HG03060 (cell line): Measurements from ENCODE around the gene GRAMD1A.

Source experiments
- ATAC-seq: cut with Tn5 transposase; IDR thresholded peaks from one replicate; pipeline ENCODE4 v1.9.1; 2021; ENCODE audit warnings: low read depth, moderate number of reproducible peaks; ENCODE audit not compliant: unreplicated experiment

The GRAMD1A gene

DNA sequence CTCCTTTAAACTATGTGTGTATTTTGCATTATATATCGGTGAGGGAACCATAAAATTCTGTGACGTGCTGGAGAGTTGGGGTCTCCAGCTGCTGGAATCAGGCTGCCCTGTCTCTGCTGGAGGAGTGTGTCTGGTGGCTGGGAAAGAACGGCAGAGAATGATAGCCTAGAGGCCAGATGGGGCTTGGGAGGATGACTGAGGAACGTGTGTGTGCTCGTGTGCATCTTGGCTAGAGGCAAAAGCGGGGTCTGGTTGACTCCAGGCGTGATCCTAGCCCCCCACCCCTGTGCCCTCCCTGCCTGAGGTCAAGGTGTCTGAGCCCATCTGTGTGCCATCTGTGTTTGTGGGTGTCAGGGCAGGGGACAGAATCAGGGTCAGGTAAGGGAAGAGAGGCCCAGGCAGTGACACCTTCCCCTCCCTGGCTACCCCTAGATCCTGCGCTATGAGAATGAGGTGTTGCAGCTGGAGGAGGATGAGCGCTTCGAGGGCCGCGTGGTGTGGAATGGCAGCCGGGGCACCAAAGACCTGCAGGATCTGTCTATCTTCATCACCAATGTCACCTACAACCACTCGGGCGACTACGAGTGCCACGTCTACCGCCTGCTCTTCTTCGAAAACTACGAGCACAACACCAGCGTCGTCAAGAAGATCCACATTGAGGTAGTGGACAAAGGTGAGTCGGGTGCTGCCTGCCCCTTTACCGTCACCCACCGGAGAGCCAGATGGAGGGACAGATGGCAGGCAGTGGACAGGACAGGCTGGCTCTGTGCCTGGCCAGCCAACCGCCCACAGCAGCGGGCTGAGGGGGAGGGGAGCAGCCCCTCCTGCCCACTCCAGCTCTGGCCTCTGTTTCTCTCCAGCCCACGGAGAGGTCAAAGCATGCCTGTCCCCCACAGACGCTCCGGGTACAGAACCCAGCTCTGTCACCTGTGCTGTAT, 33.2 kb downstream of the GRAMD1A start:
- ATAC-seq, result no peak

DNA sequence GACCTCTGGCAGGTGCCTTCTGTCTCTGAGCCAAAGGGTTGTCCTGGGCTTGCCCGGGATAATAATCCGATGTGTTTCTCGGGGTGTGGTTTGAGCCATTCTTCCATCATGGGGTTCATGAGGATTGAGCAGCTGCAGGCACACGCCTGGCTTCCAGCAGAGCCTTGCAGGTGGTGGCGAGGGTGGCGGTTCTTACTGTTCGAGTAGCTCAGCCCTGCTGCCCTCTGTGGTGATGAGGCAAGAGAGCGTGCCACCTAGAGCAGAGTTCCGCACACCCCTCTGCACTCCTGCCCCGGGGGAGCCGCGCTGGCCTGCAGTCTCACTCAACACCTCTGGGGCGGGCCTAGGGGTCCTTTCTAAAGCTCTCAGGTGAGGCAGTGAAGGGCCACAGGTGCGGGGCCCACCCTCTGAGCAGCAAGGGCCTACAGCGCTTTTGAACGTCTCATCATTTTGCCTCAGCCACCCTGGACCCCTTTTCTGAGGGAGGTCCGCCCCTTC, 33.9 kb downstream of the GRAMD1A start:
- ATAC-seq, result no peak

DNA sequence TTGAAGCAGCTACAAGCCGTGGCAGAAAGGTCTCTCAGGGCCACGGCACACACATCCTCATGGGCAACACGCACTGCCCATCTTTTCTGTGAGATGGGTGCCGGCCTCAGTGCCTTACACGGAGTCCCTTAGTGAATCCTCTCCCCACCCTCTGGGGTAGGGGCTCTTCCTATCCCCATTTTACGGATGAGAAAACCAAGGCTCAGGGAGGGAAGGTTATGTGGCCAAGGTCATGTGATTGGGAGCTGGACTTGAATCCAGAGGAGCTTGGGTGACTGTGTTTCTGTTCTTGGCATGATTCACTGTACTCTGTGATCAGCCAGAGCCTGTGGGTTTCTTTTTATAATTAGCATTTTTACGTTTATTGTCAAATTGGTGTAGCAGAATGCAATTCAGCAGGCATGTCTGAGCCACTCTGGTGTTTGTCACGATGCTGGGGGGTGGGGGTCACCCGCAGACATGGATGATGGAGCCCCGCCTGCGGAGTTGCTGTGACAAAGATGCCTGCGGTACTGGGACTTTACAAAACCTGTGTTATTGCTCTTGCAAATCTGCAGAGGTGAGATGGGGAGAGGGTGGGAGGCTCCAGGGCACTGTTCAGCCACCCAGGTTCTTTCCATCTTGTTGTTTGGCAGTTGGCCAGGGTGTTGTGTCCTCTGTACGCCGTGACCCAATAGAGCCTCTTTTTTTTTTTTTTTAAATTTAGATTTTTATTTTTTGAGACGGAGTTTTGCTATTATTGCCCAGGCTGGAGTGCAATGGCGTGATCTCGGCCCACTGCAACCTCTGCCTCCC, 34.7 kb downstream of the GRAMD1A start:
- no peak for ATAC-seq

DNA sequence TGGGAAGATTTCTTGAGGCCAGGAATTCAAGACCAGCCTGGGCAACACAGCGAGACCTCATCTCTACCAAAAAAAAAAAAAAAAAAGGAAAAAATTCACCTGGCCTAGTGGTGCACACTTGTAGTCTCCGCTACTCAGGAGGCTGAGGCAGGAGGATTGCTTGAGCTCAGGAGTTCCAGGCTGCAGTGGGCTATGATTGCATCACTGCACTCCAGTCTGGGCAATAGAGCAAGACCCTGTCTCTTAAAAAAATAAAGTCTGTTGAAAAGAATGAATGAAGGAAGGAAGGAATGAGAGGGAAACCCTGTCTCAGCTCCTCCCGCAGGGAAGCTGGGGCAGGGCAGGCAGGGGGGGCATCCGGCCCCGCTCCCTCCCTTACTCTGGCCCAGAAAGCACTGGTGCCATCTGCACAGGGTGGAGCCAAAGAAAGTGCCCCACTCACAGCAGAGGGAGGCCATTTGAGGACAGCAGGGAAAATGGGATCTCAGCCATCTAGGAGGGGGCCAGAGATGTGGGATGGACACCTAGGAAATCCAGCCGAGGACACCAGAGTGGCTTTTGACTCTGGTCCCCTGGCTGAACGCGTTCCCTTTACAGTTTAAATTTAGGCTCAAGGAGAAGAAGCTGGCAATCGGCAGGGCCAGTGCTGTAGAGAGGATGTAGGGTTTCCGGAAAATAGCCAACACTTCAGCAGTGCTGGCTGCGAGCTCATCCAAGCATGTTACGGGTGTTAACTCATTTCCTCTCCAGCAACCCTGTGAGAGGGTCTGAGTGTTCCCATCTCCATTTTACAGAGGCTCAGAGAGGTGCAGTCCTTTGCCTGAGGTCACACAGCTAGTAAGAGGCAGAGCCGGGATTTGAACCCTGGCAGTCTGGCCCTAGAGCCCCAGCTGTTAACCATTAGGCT, 37.8 kb downstream of the GRAMD1A start:
- no peak for ATAC-seq

DNA sequence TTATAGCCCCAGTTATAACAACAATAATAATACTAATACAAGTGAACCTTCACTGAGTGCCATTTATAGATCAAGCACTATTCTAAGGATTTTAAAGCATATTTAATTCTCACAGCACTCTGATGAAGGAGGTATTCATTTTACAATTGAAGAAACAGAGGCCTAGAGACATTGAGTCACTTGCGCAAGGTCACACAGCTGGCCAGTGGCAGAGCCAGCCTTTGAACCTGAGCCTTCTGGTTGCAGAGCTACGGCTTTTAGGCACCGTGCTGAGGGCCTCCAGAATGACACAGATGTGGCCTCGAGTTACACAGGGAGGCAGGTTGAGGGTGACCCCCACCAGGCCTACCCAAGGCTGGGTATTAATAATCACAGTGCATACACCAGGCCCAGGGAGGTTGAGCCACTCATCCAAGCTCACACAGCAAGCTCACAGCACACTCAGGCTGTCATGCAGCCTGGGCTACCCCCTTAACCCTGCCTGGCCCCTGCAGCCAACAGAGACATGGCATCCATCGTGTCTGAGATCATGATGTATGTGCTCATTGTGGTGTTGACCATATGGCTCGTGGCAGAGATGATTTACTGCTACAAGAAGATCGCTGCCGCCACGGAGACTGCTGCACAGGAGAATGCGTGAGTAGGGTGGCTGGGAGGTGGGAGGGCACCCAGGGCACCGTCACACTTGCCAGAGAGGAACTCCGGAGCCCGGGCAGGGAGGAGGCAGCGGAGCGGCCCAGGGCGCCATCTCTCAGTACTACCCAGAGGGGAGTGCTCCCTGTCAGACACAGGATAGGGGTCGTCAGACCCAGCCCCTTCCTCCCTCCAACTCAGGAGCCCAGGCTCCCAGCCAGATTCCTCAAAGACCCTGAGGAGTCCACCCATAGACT, 38.7 kb downstream of the GRAMD1A start:
- ATAC-seq, result no peak

DNA sequence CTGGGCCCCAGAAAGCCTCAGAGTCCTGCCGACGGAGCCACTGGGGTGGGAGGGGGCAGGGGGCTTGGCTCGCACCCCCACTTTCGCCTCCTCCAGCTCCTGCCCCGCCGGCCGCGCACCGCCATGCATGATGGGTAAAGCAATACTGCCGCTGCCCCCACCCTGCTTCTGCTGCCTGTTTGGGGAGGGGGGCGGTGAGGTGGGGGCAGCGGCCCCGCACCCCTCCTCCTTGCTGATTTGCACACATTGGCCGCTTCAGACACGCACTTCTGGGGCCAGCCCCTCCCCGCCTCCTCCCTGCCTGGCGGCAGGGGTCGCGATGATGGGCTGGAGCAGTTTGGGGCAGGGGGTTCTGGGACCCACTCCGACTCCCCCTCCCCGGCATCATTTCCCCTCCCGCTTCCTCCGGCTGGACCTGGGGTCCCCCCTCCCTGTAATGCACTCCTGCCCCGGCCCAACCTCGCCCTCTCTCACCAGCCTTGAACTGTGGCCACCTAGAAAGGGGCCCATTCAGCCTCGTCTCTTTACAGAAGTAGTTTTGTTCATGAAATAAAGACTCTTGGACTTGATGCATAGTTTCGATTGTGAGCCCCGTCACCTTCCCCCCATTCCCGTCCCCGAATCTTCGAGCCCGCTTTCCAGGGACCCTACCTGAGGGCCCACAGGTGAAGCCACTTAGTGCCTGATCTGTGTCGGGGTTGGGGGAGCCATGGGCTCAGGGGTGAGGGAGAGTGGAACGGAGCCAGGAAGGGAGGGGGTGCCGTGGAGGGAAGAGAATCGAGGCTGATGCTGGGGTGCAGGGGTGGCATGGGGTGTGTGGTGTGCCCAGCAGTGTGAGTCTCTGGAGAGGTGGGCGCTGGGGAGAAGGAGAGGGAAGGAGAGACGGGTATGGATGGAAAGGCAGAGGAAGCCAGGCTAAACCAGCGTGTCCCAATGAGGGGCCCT, 40.0 kb downstream of the GRAMD1A start:
- no peak for ATAC-seq

DNA sequence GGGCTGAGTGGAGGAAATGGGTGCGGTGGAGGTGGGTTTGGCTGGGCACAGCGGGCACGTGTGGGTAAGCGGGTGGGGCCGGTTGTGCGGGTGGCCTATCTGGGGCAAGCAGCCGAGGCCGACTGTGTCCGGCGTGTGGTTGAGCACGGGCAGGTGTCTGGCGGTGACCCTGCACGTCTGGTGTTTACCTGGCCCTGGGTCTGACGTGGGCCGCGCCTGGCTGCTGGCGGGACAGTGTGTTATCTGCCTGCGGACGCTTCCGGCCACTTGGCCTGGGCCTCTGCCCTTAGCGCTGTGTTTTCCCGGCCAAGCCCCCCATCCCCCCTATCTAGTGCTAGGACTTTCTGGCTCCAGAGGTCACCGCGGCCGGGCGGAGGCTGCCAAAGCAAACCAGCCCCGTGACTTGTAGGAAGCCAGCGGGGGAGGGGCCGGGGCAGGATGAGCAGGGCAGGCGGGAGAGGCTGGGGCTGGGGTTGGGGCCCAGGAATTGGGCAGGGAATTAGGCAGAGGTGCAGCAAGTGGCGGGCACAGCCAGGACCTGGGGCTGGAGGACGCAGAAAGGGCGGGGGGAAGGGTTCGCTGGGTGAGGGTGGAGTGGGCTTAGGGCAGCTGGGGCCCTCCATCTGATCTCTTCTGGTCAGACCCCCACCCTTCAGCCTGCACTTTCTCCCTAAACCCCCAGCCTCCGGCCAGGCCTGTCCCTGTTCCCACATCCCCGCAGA, 40.9 kb downstream of the GRAMD1A start:
- no peak for ATAC-seq

DNA sequence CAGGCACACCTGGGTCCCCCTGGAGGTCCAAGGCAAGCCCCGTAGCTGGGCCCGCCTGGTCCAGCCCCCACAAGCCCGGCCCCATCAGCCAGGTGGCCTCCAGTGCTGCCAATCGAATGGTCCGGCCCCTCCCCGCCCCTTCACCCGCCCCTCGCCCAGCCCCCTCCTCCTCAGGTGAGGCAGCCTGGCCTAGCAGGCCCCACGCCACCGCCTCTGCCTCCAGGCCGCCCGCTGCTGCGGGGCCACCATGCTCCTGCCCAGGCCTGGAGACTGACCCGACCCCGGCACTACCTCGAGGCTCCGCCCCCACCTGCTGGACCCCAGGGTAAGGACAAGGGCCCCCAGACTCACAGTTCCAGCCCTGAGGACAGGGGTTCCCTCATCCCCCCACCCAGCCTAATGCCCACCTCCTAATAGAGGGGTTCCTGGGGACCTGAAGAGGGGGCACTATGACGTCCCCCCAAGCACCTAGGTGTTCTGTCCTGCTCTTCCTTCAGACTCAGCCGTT, 41.5 kb downstream of the GRAMD1A start, which contains the start of gene HPN:
Gene HPN (plus strand): TSS at position 174 of the 508 bp plus-strand sequence. CDS start 786 bp downstream, outside the sequence.
- no peak for ATAC-seq

DNA sequence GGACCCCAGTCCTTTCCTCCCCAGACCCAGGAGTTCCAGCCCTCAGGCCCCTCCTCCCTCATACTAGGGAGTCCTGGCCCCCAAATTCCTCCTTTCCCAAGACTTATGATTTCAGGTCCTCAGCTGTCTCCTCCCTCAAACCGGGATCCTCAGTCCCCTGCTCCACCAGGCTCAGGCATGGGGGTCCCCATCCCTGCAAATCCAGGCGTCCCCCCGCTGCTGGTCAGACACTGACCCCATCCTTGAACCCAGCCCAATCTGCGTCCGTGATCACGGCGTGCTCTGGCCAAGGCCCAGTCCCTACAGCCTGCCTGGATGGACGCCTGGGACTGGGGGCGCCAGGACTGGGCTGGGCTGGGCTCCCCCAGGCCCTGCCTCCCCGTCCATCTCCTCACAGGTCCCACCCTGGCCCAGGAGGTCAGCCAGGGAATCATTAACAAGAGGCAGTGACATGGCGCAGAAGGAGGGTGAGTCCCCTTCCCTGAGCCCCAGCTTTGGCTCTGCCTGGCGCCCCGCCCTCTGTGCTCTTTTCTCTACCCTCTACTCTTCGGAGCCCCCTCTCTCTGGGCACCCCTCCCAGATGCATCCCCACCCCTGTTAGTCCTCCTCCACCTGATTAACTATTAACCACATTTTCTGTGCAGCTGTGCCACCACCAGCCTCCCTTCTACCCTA, 42.1 kb downstream of the GRAMD1A start:
- ATAC-seq, result no peak

DNA sequence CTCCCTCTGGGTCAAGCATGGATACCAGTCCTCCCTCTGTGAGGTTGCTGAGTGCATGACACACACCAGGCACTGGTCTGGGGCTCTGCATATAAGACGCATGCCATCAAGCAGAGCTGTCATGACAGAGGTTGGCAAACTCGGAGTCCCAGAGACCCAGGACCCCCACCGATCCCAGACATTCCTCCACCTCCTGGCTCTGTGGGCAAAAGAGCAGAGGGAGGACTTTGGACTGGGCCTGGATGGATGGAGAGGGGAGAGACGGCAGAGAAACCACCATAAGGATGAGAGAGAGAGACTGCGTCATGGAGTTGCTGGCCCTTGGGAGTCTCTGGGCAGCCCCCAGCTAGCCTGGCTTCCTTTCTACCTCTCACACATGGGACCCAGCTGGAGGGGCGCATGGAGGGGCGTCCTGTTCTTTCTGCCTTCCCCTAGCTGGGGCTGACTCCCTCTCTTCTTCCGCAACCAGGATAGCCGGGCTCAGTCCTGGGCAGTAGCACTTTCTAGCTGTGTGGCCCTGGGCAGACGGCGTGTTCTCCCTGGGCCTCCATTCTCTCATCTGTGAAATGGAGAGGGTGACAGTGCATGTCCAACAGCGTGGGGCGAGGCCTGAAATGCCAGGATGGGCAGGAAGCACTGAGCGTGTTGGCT, 43.0 kb downstream of the GRAMD1A start:
- ATAC-seq, result no peak

DNA sequence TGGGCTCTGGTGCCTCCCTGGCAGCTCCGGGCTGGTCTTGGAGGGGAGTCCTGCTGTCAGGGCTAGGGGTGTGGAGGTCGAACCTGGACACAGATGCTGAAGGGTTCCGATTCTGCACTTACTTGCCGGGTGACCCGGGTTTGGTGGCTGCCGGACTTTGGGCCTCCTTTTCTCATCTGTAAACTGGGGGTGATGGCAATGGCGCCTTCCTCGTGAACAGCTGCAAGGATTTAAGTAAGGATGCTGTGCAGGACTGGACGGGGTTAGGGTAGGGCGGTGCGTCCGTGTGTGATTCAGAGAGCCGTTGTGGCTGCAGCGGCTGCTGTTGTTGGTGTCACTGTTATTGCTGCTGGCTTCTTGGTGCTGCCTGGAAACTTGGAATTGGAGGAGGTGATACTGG, 43.8 kb downstream of the GRAMD1A start:
- no peak for ATAC-seq

DNA sequence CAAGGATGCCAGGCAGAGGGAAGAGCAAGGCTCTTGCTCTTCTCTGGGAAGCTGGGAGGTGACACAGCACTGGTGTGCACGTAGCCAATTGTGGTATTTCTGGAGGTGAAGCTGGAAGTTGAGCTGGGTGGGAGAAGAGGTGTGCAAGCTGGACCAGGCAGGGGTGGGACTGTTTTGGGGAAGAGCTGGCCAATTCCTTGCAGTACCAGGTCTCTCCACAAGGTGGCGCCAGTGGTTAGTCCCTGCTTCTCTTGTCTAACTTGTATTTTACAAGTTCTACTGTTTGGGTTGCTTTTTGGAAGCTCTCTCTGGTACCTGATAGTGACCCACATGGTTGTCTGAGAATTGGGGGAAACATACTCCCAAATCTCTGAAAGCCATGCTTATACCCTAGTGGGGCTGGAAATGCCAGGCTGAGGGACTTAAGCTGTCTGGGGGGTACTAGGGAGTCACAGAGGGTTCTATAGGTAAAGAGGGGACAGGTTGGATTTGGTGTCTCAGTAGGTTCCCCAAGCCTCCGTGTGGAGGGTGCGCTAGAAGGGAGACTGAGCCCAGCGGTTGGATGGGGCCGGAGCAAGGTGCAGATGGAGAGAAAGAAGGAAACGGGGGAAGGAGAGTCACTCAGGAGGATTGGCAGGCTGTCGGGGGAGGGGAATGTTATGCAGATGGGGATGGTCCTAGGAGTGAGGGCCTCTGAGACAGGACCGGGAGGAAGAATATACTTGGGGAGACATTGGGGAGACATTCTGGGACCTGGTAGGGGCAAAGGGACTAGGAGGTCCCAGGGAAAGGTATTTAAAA, 44.4 kb downstream of the GRAMD1A start:
- no peak for ATAC-seq

DNA sequence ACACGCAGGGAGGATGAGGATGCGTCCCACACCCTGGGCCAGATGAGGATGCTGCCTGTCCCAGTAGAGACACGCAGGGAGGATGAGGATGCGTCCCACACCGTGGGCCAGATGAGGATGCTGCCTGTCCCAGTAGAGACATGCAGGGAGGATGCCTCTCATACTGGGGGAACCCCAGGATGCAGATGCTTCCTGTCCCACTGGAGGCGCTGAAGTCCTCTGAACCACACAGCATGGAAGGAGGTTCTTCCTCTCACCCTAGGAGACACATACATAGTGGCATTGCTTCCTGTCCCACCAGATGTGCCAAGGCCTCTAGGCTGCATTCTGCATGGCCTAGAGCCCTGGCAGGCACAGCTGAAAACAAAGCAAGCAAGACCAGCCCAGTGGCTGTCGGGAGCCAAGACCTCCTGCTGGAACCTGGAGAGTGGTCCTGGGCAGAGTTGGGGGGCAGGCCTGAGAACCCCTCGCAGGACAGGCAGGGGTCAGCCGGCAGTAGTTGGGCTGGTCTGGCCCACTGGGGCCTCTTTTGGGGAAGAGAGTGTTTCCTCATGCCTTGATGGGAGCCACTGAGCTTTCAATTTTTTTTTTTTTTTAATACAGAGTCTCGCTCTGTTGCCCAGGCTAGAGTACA, 45.7 kb downstream of the GRAMD1A start:
- ATAC-seq, result no peak

DNA sequence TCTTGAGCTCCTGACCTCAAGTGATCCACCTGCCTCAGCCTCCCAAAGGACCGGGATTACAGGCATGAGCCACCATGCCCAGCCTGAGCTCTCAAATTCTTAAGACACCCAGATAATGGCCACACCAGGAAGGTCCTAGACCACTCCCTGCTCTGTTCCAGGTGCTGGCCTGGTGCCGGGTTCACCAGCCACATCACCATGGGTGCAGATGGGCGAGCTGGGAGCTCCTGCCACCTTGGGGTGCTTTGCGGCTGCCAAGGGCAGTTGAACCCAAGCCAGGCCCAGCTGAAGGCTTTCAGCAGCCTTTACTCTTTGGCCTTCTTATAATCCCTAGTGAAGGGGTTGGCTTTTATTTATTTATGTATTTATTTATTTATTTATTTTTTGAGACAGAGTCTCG, 46.3 kb downstream of the GRAMD1A start:
- ATAC-seq, result no peak

DNA sequence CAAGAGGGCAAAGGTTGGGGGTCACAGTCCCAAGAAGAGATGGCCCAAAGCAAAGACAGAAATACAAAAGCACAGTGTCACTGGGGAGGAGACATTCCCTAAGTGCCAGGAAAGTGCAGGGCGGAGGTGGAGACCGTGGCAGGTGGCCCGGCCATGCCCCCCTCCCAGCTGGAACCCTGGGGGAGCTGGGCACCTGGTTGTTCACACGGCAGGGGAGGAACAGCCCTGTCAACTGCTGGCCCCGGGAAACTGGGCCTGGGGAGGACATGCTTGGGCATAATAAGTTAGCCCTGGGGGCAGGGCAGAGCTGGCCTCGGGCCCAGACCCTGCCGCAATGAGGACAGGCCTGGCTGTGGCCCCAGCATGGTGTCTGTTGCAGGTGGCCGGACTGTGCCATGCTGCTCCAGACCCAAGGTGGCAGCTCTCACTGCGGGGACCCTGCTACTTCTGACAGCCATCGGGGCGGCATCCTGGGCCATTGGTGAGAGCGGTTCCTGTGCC, 48.8 kb downstream of the GRAMD1A start:
- ATAC-seq, result no peak
